Measurements from ENCODE around the gene KRIT1.
A peak's percentile ranks its signal among the peaks of the same experiment; 100 is the strongest.
"Not testable (repeated sequence)": the region's sequence is repeated elsewhere in the genome, so short reads cannot be mapped to it uniquely, and the experiment has no call there.

KRIT1 gene

DNA sequence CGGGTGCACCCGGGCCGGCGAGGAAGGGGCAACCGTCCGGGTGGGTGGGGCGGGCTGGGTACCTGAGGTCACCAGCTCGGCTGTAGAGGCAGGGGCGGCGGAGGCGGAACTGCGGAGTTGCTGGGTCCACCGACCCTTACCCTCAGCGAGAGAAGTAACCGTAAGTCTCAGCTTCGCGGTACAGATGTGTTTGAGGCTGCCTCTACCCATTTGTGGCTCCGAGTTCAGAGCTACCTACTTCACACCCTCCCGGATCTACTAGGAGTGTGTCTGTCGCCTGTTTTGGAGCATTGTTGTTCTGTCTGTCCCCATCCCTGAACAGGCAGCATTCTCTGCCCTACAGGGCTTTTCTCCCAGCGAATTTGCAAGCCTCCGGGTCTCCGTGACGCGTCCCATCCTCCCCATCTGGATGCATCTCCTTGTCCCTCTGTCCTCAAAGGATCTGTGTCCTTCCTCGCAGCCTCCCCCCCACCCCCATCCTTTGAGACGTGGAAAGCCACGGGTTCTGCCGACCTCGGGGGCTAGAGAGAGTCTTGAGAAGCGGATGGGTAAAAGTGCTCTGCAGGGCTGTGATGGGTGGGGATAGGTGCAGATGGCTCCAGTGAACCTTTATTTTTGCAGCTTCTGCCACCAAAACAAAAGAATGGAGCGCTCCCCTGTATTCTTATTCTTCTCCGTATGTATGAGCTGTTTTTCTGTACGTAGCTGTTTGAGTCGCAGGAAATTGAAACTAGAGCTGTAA is 817 bp upstream of the KRIT1 start:
- peak; percentile 17 for DNase-seq

DNA sequence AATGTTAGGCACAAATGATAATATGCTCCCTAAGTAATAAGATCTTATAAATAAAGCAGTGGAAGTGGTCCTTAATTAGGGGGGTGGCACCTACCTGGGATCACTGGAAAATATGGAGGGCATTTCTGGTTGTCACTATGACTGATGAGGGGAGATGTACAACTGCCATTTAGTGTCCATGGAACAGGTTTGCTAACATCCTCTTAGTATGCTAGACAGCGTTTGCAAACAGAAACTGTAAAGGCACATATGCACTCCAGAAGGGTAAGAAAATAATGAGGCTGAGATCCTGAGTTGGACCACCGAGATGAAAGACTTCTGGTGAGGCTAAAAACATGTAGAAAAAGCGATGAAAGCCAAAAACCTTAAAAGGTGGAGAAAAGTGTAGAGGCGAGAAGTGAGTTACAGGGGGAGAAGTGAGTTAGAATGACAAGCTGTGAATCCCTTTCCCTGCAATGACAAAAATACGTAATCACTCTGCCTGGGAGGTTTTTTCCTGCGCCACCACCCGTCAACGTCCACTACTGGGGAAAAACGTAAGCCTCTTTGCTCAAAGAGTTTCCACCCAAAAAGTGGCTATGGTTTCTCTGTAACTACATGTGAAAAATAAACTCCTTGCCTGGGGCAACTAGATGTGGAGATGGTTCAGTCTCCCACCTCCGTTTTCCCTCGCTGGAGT is 767 bp downstream of the KRIT1 start:
- peak; percentile 32 for DNase-seq

DNA sequence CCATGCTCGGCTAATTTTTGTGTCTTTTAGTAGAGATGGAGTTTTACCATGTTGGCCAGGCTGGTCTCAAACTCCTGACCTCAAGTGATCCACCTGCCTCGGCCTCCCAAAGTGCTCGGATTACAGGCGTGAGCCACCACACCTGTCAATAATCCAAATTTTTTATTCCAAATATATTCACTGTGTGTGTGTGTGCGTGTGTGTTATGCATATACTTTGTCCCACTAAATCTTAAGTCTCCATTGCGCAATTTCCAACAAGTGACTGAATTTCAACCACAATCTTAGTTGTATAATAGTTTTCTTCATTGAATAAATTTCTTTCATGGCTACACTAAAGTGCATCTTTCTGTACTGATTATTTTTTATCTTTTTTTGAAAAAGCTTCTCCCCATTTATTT is 2.7 kb downstream of the KRIT1 start:
- DNase-seq = no peak

DNA sequence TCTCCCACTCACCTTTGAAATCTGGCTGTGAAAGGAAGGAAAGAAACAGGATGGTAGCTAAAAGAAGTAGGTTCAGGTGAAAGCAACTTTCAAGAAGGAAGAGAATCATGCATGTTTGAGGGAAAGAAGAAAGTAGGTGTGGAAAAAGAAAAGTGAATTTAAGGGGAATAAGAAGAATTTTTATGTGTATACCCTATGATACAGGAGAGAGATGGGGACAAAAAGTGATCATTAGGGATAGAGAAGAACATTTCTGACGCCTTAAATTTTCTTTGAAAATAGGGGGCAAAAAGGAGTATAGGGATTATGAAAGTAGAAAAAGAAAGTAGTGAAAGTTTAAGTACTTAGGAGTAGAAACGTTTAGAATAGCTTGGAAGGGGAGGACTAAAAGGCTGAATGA is 15.2 kb downstream of the KRIT1 start:
- DNase-seq = no peak

DNA sequence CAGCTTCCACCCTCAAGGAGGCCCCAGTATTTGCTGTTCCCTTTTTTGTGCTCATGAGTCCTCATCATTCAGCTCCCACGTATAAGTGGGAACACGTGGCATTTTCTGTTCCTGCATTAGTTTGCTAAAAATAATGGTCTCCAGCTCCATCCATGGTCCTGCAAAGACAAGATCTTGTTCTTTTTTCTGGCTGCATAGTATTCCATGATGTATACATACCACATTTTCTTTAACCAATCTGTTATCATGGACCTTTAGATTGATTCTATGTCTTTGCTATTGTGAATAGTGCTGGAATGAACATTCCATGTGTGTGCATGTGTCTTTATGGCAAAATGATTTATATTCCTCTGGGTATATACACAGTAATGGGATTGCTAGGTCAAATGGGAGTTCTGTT is 17.0 kb downstream of the KRIT1 start:
- DNase-seq = no peak

DNA sequence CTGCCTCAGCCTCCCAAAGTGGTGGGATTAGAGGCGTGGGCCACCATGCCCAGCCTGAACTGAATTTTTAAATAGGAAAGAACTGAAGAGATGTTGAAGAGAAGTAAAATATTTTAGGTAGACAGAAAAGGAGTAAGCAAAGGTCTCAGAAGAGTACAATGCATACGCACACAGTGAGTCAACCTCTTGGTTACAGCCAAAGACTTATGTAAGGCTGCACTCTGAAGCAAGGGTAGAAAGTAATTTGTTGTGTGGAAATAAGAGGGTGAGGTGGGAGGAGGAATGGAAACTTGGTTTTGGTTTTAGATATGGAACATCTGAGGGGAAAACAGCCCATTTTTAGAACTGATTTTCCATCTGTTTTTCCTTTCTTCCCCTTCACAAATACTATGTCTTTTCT is 17.6 kb downstream of the KRIT1 start:
- no peak for DNase-seq

DNA sequence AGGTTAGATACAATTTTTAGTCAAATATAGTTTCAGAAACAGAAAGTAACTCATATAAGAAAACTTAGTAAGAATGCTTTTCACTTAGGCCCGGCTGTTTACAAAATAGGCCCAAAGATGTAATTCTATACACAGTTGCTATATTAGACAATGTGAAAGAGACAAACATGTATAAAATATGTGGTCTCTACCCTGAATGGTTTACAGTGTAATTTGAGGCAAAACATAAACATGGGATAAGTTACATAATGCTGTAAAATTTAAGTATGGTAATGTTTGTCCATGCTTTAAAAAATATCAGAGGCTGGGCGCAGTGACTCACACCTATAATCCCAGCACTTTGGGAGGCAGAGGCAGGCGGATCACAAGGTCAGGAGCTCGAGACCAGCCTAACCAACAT is 18.7 kb downstream of the KRIT1 start:
- DNase-seq = no peak

DNA sequence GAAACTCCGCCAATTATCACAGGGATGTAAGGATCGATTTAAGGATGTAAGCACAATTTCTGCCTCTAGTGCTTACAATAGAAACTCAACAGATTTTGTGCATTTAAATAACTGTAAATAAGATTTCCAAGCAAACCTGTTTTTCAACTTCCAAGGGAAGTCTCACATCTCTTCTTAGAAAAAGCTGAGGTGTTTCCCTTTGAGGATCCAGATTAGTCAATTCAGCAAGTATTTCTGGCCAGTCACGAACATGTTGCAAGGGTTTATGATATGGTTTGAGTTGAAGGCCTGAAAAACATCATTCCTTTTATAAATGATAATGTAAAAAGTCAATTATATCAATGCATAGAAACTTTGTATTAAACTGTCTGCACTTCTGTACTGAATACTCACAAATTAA is 23.9 kb downstream of the KRIT1 start:
- no peak for DNase-seq

DNA sequence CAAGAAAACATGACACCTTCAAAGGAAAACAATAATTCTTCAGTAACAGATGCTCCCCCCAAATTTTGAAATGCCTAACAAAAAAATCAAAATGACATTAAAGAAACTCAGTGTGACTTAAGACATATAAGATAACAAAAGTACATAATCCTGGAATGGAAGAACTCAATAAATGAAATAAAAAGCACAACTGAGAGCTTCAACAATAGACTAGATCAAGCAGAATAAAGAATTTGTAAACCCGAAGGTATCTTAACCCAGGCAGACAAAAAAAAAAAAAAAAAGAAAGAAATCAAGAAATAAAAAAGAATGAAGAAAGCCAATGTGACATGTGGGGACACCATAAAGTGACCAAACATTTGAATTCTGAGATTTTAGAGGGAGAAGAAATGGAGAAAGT is 39.0 kb downstream of the KRIT1 start:
- DNase-seq = no peak

DNA sequence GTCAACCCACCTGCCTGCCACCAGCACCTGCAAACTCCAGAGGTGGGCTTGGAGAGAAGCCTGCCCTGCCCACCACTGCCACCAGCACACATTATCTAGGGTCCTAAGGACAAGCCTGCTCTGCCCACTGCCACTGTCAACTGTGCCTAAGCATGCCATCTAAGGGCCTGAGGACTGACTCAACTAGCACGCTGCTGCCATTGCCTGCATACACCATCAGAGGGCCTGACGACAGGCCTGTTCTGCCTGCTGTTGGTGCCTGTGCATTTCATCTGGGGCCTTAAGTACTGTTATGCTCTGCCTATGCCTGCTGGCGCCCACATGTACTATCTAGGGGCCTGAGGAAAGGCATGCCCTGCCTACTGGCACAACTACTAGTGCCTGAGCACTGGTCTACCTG is 39.7 kb downstream of the KRIT1 start:
- no peak for DNase-seq

DNA sequence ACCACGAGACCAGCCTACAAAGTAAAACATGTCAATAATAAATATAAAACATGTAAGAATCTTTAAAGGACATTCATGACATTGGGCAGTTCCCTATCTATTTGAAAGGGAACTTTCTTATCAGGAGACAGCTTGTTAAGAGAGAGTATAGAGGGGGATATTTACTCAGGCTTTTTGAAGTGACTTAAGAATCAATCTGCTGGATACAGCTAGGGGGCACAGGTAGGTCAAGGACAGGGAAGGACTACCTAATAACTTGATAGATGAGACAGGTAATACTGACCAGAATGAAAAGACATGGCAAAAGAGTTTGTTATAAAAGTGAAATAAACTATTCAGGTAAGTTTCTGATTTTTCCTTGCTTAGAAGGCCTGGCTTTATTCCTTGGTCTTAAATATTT is 44.9 kb downstream of the KRIT1 start:
- no peak for DNase-seq

DNA sequence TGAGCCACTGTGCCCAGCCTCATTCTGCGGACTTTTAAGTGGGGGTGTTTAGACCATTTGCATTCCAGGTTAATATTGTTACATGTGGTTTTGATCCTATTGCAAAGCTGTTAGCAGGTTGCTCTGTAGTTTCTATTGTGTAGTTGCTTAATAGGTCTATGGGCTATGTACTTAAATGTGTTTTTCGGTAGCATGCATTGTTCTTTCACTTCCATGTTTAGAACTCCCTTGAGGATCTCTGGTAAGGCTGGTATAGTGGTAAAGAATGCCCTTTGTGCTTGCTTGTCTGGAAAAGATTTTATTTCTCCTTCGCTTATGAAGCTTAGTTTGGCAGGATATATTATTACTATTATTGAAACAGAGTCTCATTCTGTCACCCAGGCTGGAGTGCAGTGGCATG is 53.4 kb downstream of the KRIT1 start:
- no peak for DNase-seq

DNA sequence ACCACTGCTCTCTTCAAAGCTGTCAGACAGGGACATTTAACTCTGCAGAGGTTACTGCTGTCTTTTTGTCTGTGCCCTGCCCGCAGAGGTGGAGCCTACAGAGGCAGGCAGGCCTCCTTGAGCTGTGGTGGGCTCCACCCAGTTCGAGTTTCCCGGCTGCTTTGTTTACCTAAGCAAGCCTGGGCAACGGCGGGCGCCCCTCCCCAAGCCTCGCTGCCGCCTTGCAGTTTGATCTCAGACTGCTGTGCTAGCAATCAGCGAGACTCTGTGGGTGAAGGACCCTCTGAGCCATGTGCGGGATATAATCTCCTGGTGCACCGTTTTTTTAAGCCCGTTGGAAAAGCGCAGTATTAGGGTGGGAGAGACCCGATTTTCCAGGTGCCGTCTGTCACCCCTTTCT is 56.5 kb downstream of the KRIT1 start:
- not testable (repeated sequence) for DNase-seq

DNA sequence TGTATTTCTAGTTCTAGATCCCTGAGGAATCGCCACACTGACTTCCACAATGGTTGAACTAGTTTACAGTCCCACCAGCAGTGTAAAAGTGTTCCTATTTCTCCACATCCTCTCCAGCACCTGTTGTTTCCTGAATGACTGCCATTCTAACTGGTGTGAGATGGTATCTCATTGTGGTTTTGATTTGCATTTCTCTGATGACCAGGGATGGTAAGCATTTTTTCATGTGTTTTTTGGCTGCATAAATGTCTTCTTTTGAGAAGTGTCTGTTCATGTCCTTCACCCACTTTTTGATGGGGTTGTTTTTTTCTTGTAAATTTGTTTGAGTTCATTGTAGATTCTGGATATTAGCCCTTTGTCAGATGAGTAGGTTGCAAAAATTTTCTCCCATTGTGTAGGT is 61.4 kb downstream of the KRIT1 start:
- DNase-seq = not testable (repeated sequence)

DNA sequence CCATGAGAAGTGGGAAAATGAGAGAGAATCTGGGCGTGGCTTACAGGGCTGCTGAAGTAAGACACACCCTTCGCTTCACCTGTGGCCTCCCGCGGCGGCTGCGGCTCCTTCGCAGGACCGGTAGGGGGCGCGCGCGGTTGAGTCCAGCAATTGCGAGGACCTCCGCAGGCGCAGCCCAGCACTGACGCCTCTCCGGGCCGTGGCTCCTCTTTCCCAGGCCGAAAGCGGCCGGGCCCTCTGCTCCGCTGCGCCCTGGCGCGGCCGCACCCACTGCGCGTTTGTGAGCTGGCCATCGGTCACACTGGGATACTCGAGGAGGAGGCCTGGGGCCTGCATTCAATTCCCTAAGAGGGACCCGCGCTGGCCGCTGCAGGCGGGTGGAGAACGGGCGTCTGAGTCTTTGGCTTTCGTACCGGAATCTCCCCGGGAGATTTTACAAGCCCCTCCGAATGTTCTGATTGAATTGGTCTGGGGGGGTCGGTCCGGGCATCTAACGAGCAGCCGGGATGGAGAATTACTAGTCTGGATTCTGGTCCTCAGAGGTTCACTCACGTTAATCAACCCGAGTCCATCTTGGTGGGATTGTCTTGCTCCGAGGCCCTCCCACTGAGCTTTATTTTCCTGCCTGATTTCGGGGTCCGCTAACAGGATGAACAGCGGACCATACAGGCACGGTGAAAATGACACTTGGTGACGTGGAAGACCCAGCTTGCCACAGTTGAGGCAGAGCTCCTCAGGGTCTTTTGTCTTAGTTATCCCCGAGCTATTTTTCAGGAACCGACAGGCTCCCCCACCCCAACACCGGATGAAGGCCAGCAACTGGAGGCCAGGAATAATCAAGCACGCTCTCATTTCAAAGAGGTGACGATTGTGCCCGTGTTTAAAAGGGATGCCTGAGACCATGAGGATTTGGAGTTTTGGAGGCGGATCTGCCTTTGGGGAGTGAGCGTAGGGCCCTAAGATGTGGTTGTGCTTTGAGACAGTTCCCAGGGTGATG is 66.5 kb downstream of the KRIT1 start, which contains the start of gene LRRD1:
Gene LRRD1 (minus strand): TSS at position 215 of the 997 bp plus-strand sequence. CDS start 13,940 bp downstream, outside the sequence.
- peak; percentile 82 for DNase-seq

DNA sequence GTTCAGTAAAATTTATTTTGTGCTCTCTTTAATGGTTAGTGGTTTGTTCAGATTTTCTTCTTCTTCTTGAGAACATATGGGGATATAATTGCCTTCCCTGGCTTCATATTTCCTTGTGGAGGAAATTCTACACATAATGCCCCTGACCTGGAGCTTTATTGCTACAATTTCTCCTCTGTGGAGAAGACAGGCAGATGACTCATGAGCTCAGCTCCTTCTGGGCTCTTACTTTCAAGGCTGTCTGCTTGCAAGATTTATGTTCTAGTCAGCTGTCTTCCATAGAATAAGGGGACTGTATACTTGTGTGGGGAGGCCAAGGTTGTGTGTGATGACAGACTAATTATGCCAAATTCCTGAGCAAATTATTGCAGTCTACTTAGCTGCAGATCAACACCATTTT is 68.4 kb downstream of the KRIT1 start:
- DNase-seq = peak; percentile 90

DNA sequence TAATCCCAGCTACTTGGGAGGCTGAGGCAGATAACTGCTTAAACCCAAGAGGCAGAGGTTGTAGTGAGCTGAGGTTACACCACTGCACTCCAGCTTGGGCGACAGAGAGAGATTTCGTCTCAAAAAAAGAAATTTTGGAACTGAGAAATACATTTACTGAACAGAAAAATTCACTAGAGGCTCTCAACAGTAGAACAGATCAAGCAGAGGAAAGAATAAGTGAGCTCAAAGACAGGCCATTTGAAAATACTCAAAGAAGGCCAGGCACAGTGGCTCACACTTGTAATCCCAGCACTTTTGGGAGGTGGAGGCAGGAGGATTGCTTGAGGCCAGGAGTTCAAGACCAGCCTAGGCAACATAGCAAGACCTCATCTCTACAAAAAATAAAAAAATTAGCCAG is 76.2 kb downstream of the KRIT1 start:
- not testable (repeated sequence) for DNase-seq

DNA sequence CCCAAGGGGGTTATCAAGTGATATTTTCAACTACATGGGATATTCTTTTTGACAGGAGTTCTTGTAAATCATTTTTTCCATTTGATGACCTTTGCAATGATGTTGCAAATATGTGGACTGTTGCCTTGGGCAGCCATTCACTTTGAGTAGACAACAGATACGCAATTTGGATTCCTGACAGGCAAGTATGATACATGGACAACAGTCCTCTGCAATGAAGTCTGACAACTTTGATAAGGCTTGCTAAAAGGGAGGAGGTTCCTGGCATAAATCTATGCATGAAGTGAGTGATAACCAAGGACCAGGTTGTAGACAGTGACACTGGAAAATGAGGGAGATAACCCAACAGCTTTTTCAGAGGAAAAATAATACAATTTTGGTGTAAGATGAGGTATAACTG is 84.4 kb downstream of the KRIT1 start:
- DNase-seq = no peak

DNA sequence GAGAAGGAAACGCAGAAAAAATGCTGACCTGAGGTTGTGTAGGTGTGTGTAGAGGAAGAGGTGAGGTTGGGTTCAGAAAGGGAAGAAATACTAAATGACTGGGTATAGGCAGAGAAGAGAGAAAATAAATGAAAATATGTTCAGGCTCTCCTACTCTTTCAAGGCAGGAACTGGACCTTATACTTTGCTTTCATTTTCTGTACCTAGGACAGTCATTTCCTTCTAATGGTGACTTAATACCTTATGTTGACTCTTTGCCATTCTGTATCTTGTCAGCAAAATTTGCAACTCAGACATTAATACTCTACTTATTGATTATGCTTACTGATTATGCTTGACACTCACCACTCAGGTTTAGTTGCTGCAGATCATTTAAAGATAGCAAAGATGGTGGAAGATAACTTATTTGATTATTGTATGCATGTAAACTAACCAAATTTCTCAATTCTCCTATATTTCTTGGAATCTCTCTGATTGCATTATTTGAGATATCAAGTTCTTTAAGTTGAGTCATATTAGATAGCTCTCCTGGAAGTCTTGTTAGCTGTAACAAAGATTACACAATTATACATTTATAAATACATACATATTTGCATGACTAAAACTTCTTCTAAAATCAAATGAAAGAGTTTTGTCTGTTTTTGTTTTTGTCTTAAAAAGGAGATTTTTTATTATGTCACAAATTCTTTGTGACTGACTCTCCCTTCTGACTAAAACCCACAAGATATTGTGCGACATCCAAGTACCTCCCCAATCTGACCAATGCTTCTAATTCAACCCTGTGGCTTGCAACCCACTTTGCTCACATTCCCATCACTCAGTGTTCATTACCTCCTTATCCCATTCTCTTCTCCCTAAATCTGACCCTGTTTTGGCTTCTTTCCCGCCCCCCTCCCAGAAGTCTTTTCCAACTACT is 86.8 kb downstream of the KRIT1 start:
- peak; percentile 94 for DNase-seq

DNA sequence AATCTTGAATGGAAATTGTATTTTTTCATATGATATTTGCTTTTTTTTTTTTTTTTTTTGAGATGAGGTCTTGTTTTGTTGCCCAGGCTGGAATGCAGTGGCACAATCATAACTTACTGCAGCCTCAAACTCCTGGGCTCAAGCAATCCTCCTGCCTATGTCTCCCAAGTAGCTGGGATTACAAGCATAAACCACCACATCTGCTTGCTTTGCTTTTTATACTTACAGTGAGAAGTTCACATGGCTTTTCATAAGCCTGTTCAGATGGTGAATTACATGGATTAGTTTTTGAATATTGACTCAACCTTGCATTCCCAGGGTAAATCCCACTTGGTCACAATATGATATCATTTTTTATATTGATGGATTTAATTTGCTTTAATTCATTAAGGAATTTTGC is 88.7 kb downstream of the KRIT1 start:
- no peak for DNase-seq

DNA sequence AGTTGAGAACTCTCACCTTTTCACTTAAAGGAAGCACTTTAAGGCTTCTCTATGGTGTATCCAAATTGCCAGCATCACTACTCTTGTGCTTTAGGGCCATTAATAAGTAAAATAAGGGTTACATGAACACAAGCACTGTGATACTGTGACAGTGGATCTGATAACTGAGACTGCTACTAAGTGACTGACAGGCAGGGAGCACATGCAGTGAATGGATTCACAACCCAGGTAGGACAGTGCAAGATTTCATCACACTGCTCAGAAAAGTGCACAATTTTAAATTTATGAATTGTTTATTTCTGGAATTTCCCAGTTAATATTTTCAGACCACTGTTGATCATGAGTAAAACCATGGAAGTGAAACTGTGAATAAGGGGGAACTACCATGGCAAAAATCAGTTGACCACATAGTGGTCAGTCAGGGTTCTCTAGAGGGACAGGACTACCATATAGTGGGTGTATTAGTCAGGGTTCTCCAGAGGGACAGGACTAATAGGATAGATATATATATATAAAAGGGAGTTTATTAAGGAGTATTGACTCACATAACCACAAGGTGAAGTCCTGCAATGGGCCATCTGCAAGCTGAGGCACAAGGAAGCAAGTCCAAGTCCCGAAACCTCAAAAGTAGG is 90.5 kb downstream of the KRIT1 start:
- DNase-seq = no peak

All from fibroblast of skin of right biceps (primary cell).